Ishikawa (cell line): ENCODE measurements around the gene SCD5.
A peak's percentile ranks its signal among the peaks of the same experiment; 100 is the strongest.

Source experiments
- CEBPB ChIP-seq: IDR thresholded peaks from 2 replicates; pipeline ENCODE4 v1.6.1; 2012
- CREB1 ChIP-seq: IDR thresholded peaks from 2 replicates; pipeline ENCODE4 v1.6.1; 2012; ENCODE audit warnings: low read depth
- EGR1 ChIP-seq: IDR thresholded peaks from 2 replicates; pipeline ENCODE4 v1.6.1; 2012
- EP300 ChIP-seq: IDR thresholded peaks from 2 replicates; pipeline ENCODE4 v1.6.1; 2012; ENCODE audit warnings: borderline replicate concordance
- FOXM1 ChIP-seq: IDR thresholded peaks from 2 replicates; pipeline ENCODE4 v1.6.1; 2012; ENCODE audit warnings: low read depth, borderline replicate concordance
- MAX ChIP-seq: IDR thresholded peaks from 2 replicates; pipeline ENCODE4 v1.6.1; 2012
- NFIC ChIP-seq: IDR thresholded peaks from 2 replicates; pipeline ENCODE4 v1.6.1; 2012
- RAD21 ChIP-seq: IDR thresholded peaks from 2 replicates; pipeline ENCODE4 v1.6.1; 2012; ENCODE audit warnings: low read depth
- TAF1 ChIP-seq: IDR thresholded peaks from 2 replicates; pipeline ENCODE4 v1.6.1; 2012; ENCODE audit warnings: low read depth, mild to moderate bottlenecking
- TCF12 ChIP-seq: IDR thresholded peaks from 2 replicates; pipeline ENCODE4 v1.6.1; 2012; ENCODE audit warnings: low read depth
- TEAD4 ChIP-seq: IDR thresholded peaks from 2 replicates; pipeline ENCODE4 v1.6.1; 2012
- YY1 ChIP-seq: IDR thresholded peaks from 2 replicates; pipeline ENCODE4 v1.6.1; 2012; ENCODE audit warnings: low read depth
- ZBTB7A ChIP-seq: IDR thresholded peaks from 2 replicates; pipeline ENCODE4 v1.6.1; 2012; ENCODE audit warnings: low read depth
- TF ChIP-seq, protein P1 (sequence below): IDR thresholded peaks from 2 replicates; pipeline ENCODE4 v1.6.1; 2012
- TF ChIP-seq, protein P2 (sequence below): IDR thresholded peaks from 2 replicates; pipeline ENCODE4 v1.6.1; 2012; ENCODE audit warnings: low read depth, mild to moderate bottlenecking

The SCD5 gene

DNA sequence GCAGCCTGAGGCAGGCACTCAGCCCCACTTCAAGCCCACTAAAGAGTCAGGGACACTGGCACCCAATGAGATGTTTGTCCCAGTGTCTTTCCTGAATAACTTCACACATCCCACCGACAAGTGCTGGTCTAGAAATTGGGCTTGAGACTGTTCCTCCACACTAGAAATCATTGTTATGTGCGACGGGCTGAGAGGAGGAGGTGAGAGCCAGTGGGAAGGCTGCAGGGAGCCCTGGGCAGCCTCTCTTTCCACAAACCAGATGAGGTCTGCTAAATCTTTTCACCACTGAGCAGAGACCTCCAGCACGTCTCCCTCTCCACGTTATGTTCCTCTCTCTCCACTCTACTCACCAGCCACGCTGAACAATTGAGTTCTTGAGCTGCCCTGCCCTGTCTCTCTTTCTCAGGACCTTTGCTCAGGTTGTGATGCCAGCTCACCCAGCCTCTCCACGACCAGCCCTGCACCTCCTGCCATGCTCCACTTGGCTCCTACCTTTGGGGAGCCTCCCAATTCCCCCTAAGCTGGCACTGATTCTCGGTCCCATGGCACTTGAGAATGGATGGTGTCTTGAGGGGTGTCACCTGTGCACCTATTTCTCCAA, 8.4 kb downstream of the SCD5 start:
- TF ChIP-seq TAF1 (no peak), EGR1 (no peak), EP300 (no peak), CREB1 (no peak), ZBTB7A (no peak), NFIC (no peak), RAD21 (no peak), MAX (no peak), YY1 (no peak), TCF12 (no peak), FOXM1 (no peak), CEBPB (no peak), TEAD4 (no peak)
- TF ChIP-seq, protein P1, sequence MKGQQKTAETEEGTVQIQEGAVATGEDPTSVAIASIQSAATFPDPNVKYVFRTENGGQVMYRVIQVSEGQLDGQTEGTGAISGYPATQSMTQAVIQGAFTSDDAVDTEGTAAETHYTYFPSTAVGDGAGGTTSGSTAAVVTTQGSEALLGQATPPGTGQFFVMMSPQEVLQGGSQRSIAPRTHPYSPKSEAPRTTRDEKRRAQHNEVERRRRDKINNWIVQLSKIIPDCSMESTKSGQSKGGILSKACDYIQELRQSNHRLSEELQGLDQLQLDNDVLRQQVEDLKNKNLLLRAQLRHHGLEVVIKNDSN, result no peak
- TF ChIP-seq, protein P2, sequence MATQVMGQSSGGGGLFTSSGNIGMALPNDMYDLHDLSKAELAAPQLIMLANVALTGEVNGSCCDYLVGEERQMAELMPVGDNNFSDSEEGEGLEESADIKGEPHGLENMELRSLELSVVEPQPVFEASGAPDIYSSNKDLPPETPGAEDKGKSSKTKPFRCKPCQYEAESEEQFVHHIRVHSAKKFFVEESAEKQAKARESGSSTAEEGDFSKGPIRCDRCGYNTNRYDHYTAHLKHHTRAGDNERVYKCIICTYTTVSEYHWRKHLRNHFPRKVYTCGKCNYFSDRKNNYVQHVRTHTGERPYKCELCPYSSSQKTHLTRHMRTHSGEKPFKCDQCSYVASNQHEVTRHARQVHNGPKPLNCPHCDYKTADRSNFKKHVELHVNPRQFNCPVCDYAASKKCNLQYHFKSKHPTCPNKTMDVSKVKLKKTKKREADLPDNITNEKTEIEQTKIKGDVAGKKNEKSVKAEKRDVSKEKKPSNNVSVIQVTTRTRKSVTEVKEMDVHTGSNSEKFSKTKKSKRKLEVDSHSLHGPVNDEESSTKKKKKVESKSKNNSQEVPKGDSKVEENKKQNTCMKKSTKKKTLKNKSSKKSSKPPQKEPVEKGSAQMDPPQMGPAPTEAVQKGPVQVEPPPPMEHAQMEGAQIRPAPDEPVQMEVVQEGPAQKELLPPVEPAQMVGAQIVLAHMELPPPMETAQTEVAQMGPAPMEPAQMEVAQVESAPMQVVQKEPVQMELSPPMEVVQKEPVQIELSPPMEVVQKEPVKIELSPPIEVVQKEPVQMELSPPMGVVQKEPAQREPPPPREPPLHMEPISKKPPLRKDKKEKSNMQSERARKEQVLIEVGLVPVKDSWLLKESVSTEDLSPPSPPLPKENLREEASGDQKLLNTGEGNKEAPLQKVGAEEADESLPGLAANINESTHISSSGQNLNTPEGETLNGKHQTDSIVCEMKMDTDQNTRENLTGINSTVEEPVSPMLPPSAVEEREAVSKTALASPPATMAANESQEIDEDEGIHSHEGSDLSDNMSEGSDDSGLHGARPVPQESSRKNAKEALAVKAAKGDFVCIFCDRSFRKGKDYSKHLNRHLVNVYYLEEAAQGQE, result no peak

DNA sequence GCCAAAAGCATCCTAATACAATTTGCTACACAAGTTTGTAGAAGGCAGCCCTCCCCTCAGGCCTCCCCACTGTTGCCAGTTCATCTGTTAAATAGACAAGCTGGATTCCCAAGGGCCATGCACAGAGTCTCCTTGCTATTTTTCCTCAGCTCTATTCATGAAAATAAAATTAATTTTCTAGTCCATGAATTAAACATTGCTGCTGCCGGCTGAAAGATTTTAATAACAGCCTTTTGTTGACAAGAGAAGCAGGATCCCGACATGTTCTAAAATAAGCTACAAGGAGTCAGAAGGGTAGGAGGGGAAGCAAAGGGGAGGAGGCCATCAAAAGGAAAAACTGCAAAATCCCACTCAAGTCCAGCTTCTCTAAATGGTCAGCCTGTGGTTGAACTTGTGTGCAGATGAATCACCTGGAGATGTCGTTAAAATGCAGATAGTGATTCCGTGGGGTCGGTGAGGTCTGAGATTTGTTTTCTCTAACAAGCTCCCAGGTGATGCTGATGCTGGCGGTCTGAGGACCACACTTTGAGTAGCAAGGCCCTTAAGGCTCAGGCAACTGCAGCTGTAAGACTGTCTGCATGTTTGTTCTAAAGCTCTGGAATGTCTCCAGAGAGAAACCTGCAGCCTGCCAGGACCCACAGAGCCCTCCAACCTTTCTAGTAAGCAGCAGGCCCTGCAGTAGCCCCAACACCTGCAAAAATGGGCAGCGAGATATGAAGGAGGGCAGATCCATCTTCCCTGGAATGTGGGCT, 9.4 kb downstream of the SCD5 start:
- no peak for TF ChIP-seq YY1
- no peak for TF ChIP-seq EP300
- TF ChIP-seq, protein P1, result no peak
- no peak for TF ChIP-seq FOXM1
- no peak for TF ChIP-seq CEBPB
- TF ChIP-seq MAX, result no peak

- TF ChIP-seq ZBTB7A, result no peak
- no peak for TF ChIP-seq EGR1
- TF ChIP-seq MAX, result peak; percentile 67
- TF ChIP-seq TAF1, result no peak
- TF ChIP-seq, protein P1, result peak; percentile 47
These were observed 11.3 kb downstream of the SCD5 start for GRCh38 chr4:82787342-82787741.

GRCh38 chr4:82786828-82787227, 11.8 kb downstream of the SCD5 start:
- TF ChIP-seq CEBPB, result no peak
- peak; percentile 27; the same call in 1 of the 2 replicates for TF ChIP-seq NFIC
- TF ChIP-seq ZBTB7A, result no peak
- no peak for TF ChIP-seq MAX
- peak; percentile 52; the same call in 1 of the 2 replicates for TF ChIP-seq EP300

DNA sequence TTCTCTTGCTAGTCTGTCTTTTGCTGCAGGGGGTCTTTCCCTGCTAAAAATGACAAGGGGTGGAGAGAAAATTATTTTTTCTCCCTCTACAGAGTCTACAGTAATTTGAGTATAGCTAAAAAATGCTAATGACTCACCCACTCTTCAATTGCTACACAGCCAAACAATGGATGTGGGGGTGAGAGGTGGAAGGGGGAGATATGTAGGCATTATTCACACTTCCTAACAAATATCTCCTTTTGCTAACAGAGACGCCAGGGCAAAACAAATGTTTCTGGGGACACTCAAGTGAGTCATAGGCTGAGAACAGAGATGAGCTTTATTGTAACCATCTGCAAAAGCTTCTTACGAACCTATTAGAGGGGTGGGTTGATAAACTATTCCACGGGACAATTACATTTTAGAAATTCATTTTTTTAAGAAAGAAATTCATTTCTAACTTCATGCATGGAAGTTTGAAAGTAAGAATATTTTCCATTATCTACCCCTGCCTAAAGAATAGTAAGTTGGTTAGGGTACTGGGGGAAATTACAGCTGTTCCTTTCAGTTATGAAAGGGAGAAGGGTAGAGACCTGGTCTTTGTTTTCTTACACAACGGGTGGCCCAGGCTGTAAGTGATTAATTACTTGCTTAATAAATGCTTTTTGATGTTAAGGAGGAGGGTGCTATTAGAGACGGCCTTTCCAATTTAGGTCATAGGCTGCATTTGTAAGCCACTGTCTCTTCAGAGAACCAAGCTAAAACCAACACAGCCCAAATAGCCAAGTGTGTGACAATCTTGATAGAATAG, 12.8 kb downstream of the SCD5 start:
- TF ChIP-seq, protein P2, result no peak
- TF ChIP-seq MAX (no peak), RAD21 (no peak; the same call in 1 of the 2 replicates), YY1 (no peak), TEAD4 (peak; percentile 84), TCF12 (peak; percentile 86), ZBTB7A (no peak), FOXM1 (peak; percentile 47; the same call in 1 of the 2 replicates), EGR1 (peak; percentile 81), CREB1 (no peak), CEBPB (peak; percentile 81), NFIC (peak; percentile 56), TAF1 (no peak), EP300 (peak; percentile 89)
- TF ChIP-seq, protein P1, result no peak
